ENCODE data around the gene SLC17A5.

DNA sequence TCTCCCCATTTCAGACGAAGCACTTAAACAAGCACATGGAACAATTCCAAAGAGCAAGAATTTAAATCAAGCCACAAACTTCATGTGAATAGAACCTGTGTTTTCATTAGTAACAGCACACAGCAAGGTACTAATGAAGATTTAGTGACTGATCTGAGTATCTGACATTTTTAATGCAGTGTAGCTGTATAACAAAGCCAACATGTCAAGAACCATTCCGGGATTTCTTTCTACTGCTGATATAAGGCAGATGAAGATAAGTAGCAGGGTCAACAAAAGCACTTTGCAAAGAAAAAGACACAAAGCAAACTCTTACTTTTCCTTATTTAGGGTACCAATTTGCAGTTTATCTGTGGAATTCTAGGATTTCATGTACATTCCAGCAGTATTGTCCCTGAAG lies 11.3 kb downstream of the SLC17A5 start:
- TF ChIP-seq POLR2A (IDR thresholded peaks at IDR 0.05) (no peak), CTCF (IDR thresholded peaks at IDR 0.05) (no peak)
